Smooth muscle cell of bladder (primary cell): ENCODE measurements around the gene KCNK13. TPM values are rescaled to one million over a fixed set of nuclear protein-coding genes. Genes with fewer than 3 reads are reported as not detected.

Experiments
- total RNA-seq: library from RNA; depleted of rRNA; stranded (reverse); fragments of >200 nt; gene quantifications from 2 replicates; pipeline ENCODE4 v1.2.3, GENCODE V29; 2014

Gene KCNK13
- total RNA-seq: 0.09 TPM in 1 of 2 replicates, not detected in the other

DNA sequence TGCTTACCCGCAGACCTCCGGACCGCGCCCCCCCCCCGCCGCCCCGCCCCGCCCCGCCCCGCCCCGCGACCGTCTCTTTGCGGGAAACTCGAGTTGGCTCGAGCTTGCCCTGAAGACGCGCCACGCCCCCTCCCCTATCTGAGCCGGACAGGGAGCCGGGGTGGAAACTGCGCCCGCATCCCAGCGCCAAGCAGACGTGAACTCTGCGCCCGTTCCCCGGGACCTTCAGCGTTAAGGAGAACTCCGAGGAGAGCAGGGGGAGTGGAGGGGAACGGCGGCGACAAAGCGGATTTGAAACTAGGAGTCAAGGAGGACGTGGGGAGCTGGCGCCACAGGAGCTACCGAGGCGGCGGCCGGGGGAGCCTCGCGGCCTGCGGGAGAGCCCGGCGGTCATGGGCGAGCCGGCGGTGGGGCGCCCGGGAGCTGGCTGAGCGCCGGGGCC is at the start of gene KCNK13:
Gene KCNK13, plus strand, starts transcription at position 310 of the 442 bp plus-strand sequence. CDS start 212 bp downstream, outside the sequence.

Other genes starting within 250 kb of the KCNK13 start
- gene EFCAB11, start 107.3 kb upstream of the KCNK13 start, total RNA-seq: 1.8 and 5.5 TPM in 2 replicates
- gene TDP1, start 106.1 kb upstream of the KCNK13 start, total RNA-seq: 7.5 and 11.0 TPM in 2 replicates
- 114 and 148 TPM in 2 replicates for gene PSMC1, start 194.6 kb downstream of the KCNK13 start, total RNA-seq